ENCODE measurements around the gene PIK3R3.

DNA sequence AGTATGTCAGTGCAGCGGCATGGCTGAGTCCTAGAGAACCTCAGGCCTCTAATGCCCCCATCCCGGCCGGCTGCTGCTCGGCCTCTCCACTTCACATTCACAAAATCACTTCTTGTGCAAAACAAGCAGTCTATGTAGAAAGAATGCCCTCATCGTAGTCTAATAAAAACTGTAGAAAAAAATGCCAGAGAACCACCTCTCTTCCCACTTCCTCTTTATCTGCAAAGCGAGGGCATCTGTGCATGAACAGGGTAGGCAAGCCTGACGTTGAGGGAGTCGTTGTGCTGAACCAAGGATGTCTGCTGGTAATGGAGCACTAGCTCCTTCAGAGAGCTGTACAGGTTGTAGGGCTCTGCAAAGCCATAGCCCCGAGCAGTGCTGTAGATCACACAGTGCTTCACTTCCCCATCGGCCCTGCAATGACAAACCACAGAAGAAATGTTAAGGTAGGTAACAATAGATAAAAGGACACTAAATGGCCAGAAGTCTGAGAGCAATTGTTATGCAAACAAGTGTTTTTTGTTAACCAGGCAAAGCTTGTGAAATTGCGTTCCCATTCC lies 88.9 kb downstream of the PIK3R3 start:
- TF ChIP-seq EZH2 (IDR thresholded peaks at IDR 0.05; ENCODE audit: insufficient read depth, poor library complexity, severe bottlenecking) = no peak
- TF ChIP-seq EZH2phosphoT487 (IDR thresholded peaks at IDR 0.05; ENCODE audit: insufficient read depth, low read depth) = no peak

Measured in GM23248 (cell line).